Sigmoid colon (tissue), 4 donors: ENCODE results near the gene IGDCC3.

Source experiments
- EP300 ChIP-seq, 4 donors: sonication (generic); formaldehyde crosslinking; IDR thresholded peaks; one replicate each; pipeline ENCODE4 v1.6.1; 2017; ENCODE audit warnings: antibody characterized with exemption in 4 of 4
- POLR2A ChIP-seq, 2 donors: fragments of 450-650 bp; IDR thresholded peaks; one replicate each; pipeline ENCODE4 v1.6.1; 2016; ENCODE audit warnings: antibody characterized with exemption in 2 of 2, mild to moderate bottlenecking in 2 of 2, moderate library complexity in 2 of 2
- POLR2AphosphoS5 ChIP-seq, 4 donors: sonication (generic); formaldehyde crosslinking; IDR thresholded peaks; one replicate each; pipeline ENCODE4 v1.6.1; 2017; ENCODE audit warnings: antibody characterized with exemption in 4 of 4
- TF ChIP-seq, protein P1 (sequence below), 4 experiments: fragments of 450-650 bp in 3 of 4; fragments of 200-600 bp in 1 of 4; IDR thresholded peaks; one replicate each; pipeline ENCODE4 v1.5.1; 2016 to 2019; ENCODE audit warnings: antibody characterized with exemption in 4 of 4, mild to moderate bottlenecking in 3 of 4, moderate library complexity in 2 of 4

DNA sequence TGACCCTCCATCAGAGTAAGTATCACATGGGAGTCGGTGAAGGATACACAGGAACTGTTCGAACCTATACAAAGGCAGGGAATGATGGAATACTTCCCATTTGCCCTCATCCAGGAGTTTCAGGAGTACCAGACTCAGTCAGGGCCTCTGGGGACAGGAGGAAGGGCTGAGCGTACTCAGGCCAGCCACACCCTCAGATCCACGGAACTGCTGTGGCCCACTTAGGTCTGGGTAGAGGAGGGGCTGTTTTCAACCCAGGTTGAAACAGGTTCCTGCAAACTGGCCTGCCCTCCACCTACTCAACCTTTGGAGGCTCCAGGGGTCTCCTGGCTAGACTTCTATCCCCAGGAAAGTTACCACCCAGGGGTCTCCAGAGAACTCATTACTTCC lies 6.7 kb upstream of the IGDCC3 start:
- TF ChIP-seq, protein P1, sequence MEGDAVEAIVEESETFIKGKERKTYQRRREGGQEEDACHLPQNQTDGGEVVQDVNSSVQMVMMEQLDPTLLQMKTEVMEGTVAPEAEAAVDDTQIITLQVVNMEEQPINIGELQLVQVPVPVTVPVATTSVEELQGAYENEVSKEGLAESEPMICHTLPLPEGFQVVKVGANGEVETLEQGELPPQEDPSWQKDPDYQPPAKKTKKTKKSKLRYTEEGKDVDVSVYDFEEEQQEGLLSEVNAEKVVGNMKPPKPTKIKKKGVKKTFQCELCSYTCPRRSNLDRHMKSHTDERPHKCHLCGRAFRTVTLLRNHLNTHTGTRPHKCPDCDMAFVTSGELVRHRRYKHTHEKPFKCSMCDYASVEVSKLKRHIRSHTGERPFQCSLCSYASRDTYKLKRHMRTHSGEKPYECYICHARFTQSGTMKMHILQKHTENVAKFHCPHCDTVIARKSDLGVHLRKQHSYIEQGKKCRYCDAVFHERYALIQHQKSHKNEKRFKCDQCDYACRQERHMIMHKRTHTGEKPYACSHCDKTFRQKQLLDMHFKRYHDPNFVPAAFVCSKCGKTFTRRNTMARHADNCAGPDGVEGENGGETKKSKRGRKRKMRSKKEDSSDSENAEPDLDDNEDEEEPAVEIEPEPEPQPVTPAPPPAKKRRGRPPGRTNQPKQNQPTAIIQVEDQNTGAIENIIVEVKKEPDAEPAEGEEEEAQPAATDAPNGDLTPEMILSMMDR (IDR thresholded peaks at IDR 0.05) = no peak
- TF ChIP-seq POLR2AphosphoS5 (IDR thresholded peaks at IDR 0.05) = no peak
- no peak for TF ChIP-seq POLR2A (IDR thresholded peaks at IDR 0.05)
- TF ChIP-seq EP300 (IDR thresholded peaks at IDR 0.05) = no peak
